Panc1 (cell line): ENCODE results near the gene SLC22A2.

Experiments
- CTCF ChIP-seq: fragments of 450-650 bp; IDR thresholded peaks from 2 replicates; pipeline ENCODE4 v1.5.1; 2017; ENCODE audit warnings: mild to moderate bottlenecking
- POLR2AphosphoS5 ChIP-seq: IDR thresholded peaks from 2 replicates; pipeline ENCODE4 v1.6.1; 2012; ENCODE audit warnings: mild to moderate bottlenecking, low read depth, low read length, moderate library complexity

GRCh38 chr6:160249671-160250070 is 8.9 kb downstream of the SLC22A2 start:
- no peak for TF ChIP-seq CTCF
- TF ChIP-seq POLR2AphosphoS5: no peak
